ENCODE data around the gene VPS39. TPM values are rescaled to one million over a fixed set of nuclear protein-coding genes. Genes with fewer than 3 reads are reported as not detected.

The VPS39 gene
- total and polyA plus RNA-seq, 2 donors (not counting 1 experiment from before 2014, with no cell fraction given), result 53.7 to 55.5 TPM

GRCh38 chr15:42171122-42171521 lies 37.0 kb downstream of the VPS39 start:
- Histone ChIP-seq H3K27ac (ENCODE audit: insufficient read depth, low read length) (no peak overlapping the region), H3K4me2 (ENCODE audit: extremely low read depth, insufficient read depth, low read length) (no peak overlapping the region), H3K36me3 (ENCODE audit: control insufficient read depth, insufficient read depth, low read length) (peaks cover 20% of the 10 kb centered on the region), H3K9ac (ENCODE audit: insufficient read depth, low read length) (no peak overlapping the region), H2AFZ (ENCODE audit: low read length) (no peak overlapping the region), H3K9me3 (ENCODE audit: control insufficient read depth, insufficient read depth, low read depth, low read length) (no peaks in the 10 kb centered on the region), H3K4me3 (replicated peaks in 1 of 4; ENCODE audit: control extremely low read depth in 1 of 4, insufficient read depth in 1 of 4, low read depth in 3 of 4, low read length in 4 of 4) (no peak overlapping the region), H3K79me2 (ENCODE audit: control insufficient read depth, insufficient read depth, low read length) (no peaks in the 10 kb centered on the region), H4K20me1 (ENCODE audit: control insufficient read depth, extremely low read depth, insufficient read depth, low read length) (no peaks in the 10 kb centered on the region), H3K4me1 (ENCODE audit: control insufficient read depth, extremely low read depth, insufficient read depth, low read length) (no peaks in the 10 kb centered on the region), H3K27me3 (ENCODE audit: control insufficient read depth, insufficient read depth, low read length) (no peaks in the 10 kb centered on the region)
- no peak for TF ChIP-seq CTCF (conservative IDR thresholded peaks at IDR 0.05 in 1 of 2, IDR thresholded peaks at IDR 0.05 in 1 of 2; ENCODE audit: low read depth in 1 of 2, low read length in 2 of 2)
- TF ChIP-seq EZH2 (IDR thresholded peaks at IDR 0.05; ENCODE audit: low read length, missing control alignments), result no peak
- DNase-seq (ENCODE audit: low read depth in 2 of 2), result no peak

GRCh38 chr15:42166225-42166940 lies 41.7 kb downstream of the VPS39 start:
- no peaks in the 10 kb centered on the region for H3K79me2 ChIP-seq (ENCODE audit: control insufficient read depth, insufficient read depth, low read length)
- H3K27me3 ChIP-seq (ENCODE audit: control insufficient read depth, insufficient read depth, low read length), result no peaks in the 10 kb centered on the region
- no peaks in the 10 kb centered on the region for H3K4me1 ChIP-seq (ENCODE audit: control insufficient read depth, extremely low read depth, insufficient read depth, low read length)
- no peak overlapping the region for H2AFZ ChIP-seq (ENCODE audit: low read length)
- H4K20me1 ChIP-seq (ENCODE audit: control insufficient read depth, extremely low read depth, insufficient read depth, low read length), result no peaks in the 10 kb centered on the region
- no peak overlapping the region for H3K9ac ChIP-seq (ENCODE audit: insufficient read depth, low read length)
- H3K27ac ChIP-seq (ENCODE audit: insufficient read depth, low read length), result no peak overlapping the region
- peaks cover 25% of the 10 kb centered on the region for H3K36me3 ChIP-seq (ENCODE audit: control insufficient read depth, insufficient read depth, low read length)
- no peak overlapping the region for H3K4me3 ChIP-seq (replicated peaks in 1 of 4; ENCODE audit: control extremely low read depth in 1 of 4, insufficient read depth in 1 of 4, low read depth in 3 of 4, low read length in 4 of 4)
- DNase-seq (ENCODE audit: low read depth in 2 of 2), result no peak
- TF ChIP-seq CTCF (conservative IDR thresholded peaks at IDR 0.05 in 1 of 2, IDR thresholded peaks at IDR 0.05 in 1 of 2; ENCODE audit: low read depth in 1 of 2, low read length in 2 of 2) (no peak), EZH2 (IDR thresholded peaks at IDR 0.05; ENCODE audit: low read length, missing control alignments) (no peak)
- H3K4me2 ChIP-seq (ENCODE audit: extremely low read depth, insufficient read depth, low read length), result no peak overlapping the region
- no peaks in the 10 kb centered on the region for H3K9me3 ChIP-seq (ENCODE audit: control insufficient read depth, insufficient read depth, low read depth, low read length)

GRCh38 chr15:42165106-42165505 lies 43.0 kb downstream of the VPS39 start:
- H3K9me3 ChIP-seq (ENCODE audit: control insufficient read depth, insufficient read depth, low read depth, low read length), result no peaks in the 10 kb centered on the region
- H3K27ac ChIP-seq (ENCODE audit: insufficient read depth, low read length), result no peak overlapping the region
- H3K36me3 ChIP-seq (ENCODE audit: control insufficient read depth, insufficient read depth, low read length), result peaks cover 25% of the 10 kb centered on the region

More at GRCh38 chr15:42165106-42165505, 43.0 kb downstream of the VPS39 start:
- Histone ChIP-seq H4K20me1 (ENCODE audit: control insufficient read depth, extremely low read depth, insufficient read depth, low read length) (no peaks in the 10 kb centered on the region), H3K4me2 (ENCODE audit: extremely low read depth, insufficient read depth, low read length) (no peak overlapping the region), H2AFZ (ENCODE audit: low read length) (no peak overlapping the region), H3K9ac (ENCODE audit: insufficient read depth, low read length) (no peak overlapping the region), H3K79me2 (ENCODE audit: control insufficient read depth, insufficient read depth, low read length) (no peaks in the 10 kb centered on the region), H3K4me3 (replicated peaks in 1 of 4; ENCODE audit: control extremely low read depth in 1 of 4, insufficient read depth in 1 of 4, low read depth in 3 of 4, low read length in 4 of 4) (no peak overlapping the region), H3K4me1 (ENCODE audit: control insufficient read depth, extremely low read depth, insufficient read depth, low read length) (no peaks in the 10 kb centered on the region), H3K27me3 (ENCODE audit: control insufficient read depth, insufficient read depth, low read length) (no peaks in the 10 kb centered on the region)
- TF ChIP-seq EZH2 (IDR thresholded peaks at IDR 0.05; ENCODE audit: low read length, missing control alignments) (no peak), CTCF (conservative IDR thresholded peaks at IDR 0.05 in 1 of 2, IDR thresholded peaks at IDR 0.05 in 1 of 2; ENCODE audit: low read depth in 1 of 2, low read length in 2 of 2) (no peak)
- no peak for DNase-seq (ENCODE audit: low read depth in 2 of 2)

Data from fibroblast of lung (primary cell).